Measurements from ENCODE around the gene SAMD7. TPM values are rescaled to one million over a fixed set of nuclear protein-coding genes. Genes with fewer than 3 reads are reported as not detected.

The SAMD7 gene, protein sequence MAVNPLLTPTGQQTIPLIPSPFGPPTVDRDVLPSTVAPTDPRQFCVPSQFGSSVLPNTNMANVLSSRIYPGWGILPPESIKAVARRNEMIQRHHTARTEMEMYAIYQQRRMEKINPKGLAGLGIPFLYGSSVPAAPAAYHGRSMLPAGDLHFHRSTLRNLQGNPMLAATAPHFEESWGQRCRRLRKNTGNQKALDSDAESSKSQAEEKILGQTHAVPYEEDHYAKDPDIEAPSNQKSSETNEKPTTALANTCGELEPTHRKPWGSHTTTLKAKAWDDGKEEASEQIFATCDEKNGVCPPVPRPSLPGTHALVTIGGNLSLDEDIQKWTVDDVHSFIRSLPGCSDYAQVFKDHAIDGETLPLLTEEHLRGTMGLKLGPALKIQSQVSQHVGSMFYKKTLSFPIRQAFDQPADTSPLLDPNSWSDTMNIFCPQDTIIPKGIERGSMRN
- not detected for total RNA-seq
- polyA plus RNA-seq (ENCODE audit: insufficient read length in 2 of 2), result under 1 TPM in 1 of 2 donors, not detected in 1; 0.09 TPM
- long read RNA-seq, donor 1, result 0 reads
- long read RNA-seq, donor 2, result 0 reads
- long read RNA-seq, donor 3, result 0 reads
- long read RNA-seq, donor 4, result 0 reads

DNA sequence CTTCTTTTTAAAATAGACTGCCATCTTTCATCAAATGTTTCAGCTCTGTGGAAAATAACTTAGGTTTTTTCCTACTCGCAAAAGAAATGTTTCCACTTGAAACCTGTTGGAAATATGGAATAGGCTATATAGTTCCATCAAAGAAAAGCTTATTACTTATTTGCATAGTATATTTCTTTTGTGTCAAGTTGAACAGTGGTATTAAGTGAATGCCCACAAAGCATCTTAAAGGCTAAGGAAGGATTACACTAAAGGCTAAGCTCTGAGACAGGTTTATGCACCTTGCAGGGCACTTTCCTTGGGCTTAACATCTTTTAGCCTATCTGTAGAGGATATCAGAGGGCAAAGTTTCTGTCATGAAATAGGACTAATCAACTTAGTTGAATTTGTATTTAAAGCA is at the start of gene SAMD7:
Gene SAMD7 (plus strand): TSS at position 301 of the 400 bp plus-strand sequence. CDS start 7,927 bp downstream, outside the sequence.
- H3K4me1 ChIP-seq (ENCODE audit: control insufficient read depth, insufficient read depth, low read length), result no peaks in the 10 kb centered on the region
- no CpG with 5 or more reads among the region's 1 CpG for WGBS (ENCODE audit: insufficient coverage)

GRCh38 chr3:169861871-169862270 is 49.5 kb upstream of the SAMD7 start:
- Histone ChIP-seq H3K9me3 (ENCODE audit: control insufficient read depth, insufficient read depth, low read length) (no peaks in the 10 kb centered on the region), H3K4me3 (ENCODE audit: low read depth, low read length) (no peak overlapping the region), H3K36me3 (ENCODE audit: control insufficient read depth, insufficient read depth, low read length) (no peaks in the 10 kb centered on the region), H3K27ac (ENCODE audit: low read depth, low read length) (no peak overlapping the region), H3K4me1 (ENCODE audit: control insufficient read depth, insufficient read depth, low read length) (no peaks in the 10 kb centered on the region), H3K27me3 (ENCODE audit: control insufficient read depth, insufficient read depth, low read length) (no peaks in the 10 kb centered on the region)
- WGBS (ENCODE audit: insufficient coverage), result 52% methylated on average over 5 of the region's 5 CpGs
- no peak for DNase-seq (ENCODE audit: low read depth in 4 of 6, low spot score in 6 of 6)

More for the DNA sequence above, at the start of gene SAMD7:
- Histone ChIP-seq H3K27me3 (ENCODE audit: control insufficient read depth, insufficient read depth, low read length) (no peaks in the 10 kb centered on the region), H3K27ac (ENCODE audit: low read depth, low read length) (no peak within 1 kb of the TSS), H3K4me3 (ENCODE audit: low read depth, low read length) (no peak within 1 kb of the TSS), H3K36me3 (ENCODE audit: control insufficient read depth, insufficient read depth, low read length) (no peaks in the 10 kb centered on the region), H3K9me3 (ENCODE audit: control insufficient read depth, insufficient read depth, low read length) (no peaks in the 10 kb centered on the region)
- no peak for DNase-seq (ENCODE audit: low read depth in 4 of 6, low spot score in 6 of 6)

GRCh38 chr3:169863458-169863899 is 47.9 kb upstream of the SAMD7 start:
- DNase-seq (ENCODE audit: low read depth in 4 of 6, low spot score in 6 of 6), result peak; percentile 28 to 86 (median 52)
- Histone ChIP-seq H3K4me3 (ENCODE audit: low read depth, low read length) (no peak overlapping the region), H3K9me3 (ENCODE audit: control insufficient read depth, insufficient read depth, low read length) (no peaks in the 10 kb centered on the region), H3K27me3 (ENCODE audit: control insufficient read depth, insufficient read depth, low read length) (no peaks in the 10 kb centered on the region), H3K4me1 (ENCODE audit: control insufficient read depth, insufficient read depth, low read length) (no peaks in the 10 kb centered on the region), H3K27ac (ENCODE audit: low read depth, low read length) (no peak overlapping the region), H3K36me3 (ENCODE audit: control insufficient read depth, insufficient read depth, low read length) (no peaks in the 10 kb centered on the region)
- 8% methylated on average over 4 of the region's 6 CpGs for WGBS (ENCODE audit: insufficient coverage)

GRCh38 chr3:169864270-169864669 is 47.1 kb upstream of the SAMD7 start:
- H3K36me3 ChIP-seq (ENCODE audit: control insufficient read depth, insufficient read depth, low read length), result no peaks in the 10 kb centered on the region
- no peaks in the 10 kb centered on the region for H3K9me3 ChIP-seq (ENCODE audit: control insufficient read depth, insufficient read depth, low read length)
- H3K27ac ChIP-seq (ENCODE audit: low read depth, low read length), result no peak overlapping the region
- DNase-seq (ENCODE audit: low read depth in 4 of 6, low spot score in 6 of 6), result no peak
- no peak overlapping the region for H3K4me3 ChIP-seq (ENCODE audit: low read depth, low read length)
- WGBS (ENCODE audit: insufficient coverage), result no CpG with 5 or more reads among the region's 2 CpGs
- no peaks in the 10 kb centered on the region for H3K4me1 ChIP-seq (ENCODE audit: control insufficient read depth, insufficient read depth, low read length)
- H3K27me3 ChIP-seq (ENCODE audit: control insufficient read depth, insufficient read depth, low read length), result no peaks in the 10 kb centered on the region

DNA sequence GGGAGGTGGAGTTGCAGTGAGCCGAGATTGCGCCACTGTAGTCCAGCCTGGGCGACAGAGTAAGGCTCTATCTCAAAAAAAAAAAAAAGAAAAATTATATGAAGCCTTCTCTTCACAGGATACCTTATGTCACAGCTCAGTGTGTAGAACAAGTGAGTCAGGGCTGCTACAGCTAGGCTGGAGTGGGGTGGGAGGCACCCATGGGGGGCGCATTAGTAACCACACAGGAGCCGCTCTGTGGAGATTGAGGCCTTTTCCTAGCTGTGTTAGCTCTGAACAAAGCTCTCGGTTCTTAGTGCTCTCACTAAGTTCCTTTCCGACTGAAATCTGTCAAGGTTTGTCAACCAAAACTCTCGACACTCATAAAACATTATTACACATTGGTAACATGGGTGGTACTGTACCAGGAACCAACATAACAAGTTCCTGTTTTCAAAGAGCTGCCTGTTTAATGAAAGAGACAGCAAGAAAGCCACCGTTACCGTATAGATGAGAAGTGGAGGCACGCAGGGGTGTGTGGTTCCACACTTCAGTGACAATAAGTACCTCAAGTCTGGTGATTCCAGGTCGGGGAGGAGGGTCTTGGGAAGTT is 46.1 kb upstream of the SAMD7 start:
- no peaks in the 10 kb centered on the region for H3K27me3 ChIP-seq (ENCODE audit: control insufficient read depth, insufficient read depth, low read length)
- no peak overlapping the region for H3K27ac ChIP-seq (ENCODE audit: low read depth, low read length)
- no peaks in the 10 kb centered on the region for H3K36me3 ChIP-seq (ENCODE audit: control insufficient read depth, insufficient read depth, low read length)
- WGBS (ENCODE audit: insufficient coverage), result 80% methylated on average over 5 of the region's 12 CpGs
- DNase-seq (ENCODE audit: low read depth in 4 of 6, low spot score in 6 of 6), result no peak
- H3K9me3 ChIP-seq (ENCODE audit: control insufficient read depth, insufficient read depth, low read length), result no peaks in the 10 kb centered on the region
- no peaks in the 10 kb centered on the region for H3K4me1 ChIP-seq (ENCODE audit: control insufficient read depth, insufficient read depth, low read length)
- no peak overlapping the region for H3K4me3 ChIP-seq (ENCODE audit: low read depth, low read length)

DNA sequence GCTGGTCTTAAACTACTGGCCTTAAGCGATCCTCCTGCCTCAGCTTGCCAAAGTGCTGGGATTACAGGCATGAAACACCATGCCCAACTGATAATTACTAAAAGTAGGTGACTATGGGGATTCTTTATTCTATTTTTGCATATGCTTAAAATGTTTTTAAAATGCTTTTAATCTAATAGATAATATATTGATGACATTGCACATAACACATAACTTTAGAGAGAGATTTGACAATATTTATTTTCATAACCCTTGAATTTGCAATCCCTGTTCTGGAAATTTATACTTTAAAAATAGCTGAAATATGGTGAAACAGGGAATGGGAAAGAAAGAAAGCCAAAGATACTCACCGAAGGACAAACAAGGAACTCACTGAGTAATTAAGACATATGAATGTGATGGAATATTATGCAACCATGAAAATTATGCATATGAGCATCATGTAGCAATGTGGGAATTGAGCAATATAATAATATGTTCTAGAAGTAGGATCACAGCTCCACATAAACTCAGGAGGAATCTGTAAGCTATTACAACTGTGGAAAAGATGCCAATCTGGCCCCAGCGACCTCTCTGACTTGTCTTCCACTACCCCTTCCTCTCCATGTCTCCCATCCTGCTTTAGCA is 43.7 kb upstream of the SAMD7 start:
- no peaks in the 10 kb centered on the region for H3K36me3 ChIP-seq (ENCODE audit: control insufficient read depth, insufficient read depth, low read length)
- H3K4me3 ChIP-seq (ENCODE audit: low read depth, low read length), result no peak overlapping the region
- DNase-seq (ENCODE audit: low read depth in 4 of 6, low spot score in 6 of 6), result no peak
- no peaks in the 10 kb centered on the region for H3K9me3 ChIP-seq (ENCODE audit: control insufficient read depth, insufficient read depth, low read length)
- H3K27me3 ChIP-seq (ENCODE audit: control insufficient read depth, insufficient read depth, low read length), result no peaks in the 10 kb centered on the region
- WGBS (ENCODE audit: insufficient coverage), result 100% methylated on average over 2 of the region's 3 CpGs
- H3K27ac ChIP-seq (ENCODE audit: low read depth, low read length), result no peak overlapping the region
- no peaks in the 10 kb centered on the region for H3K4me1 ChIP-seq (ENCODE audit: control insufficient read depth, insufficient read depth, low read length)

DNA sequence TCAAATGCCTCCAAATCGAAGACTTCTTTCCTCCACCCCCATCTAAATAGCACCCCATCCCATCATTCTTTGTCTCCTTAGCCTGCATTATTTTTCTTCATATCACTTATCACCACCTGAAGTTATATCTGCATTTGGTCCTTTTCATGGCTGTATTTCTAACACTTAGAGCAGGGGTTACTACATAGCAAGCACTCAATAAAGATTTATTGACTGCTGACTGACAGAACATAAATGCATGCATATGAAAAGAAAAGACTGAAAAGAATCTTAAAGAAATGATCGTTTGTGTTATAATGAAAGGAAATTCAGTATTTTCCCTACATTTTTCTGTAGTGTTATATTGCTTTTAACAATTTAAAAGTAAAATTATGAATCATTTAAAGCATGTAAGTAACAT is 43.0 kb upstream of the SAMD7 start:
- Histone ChIP-seq H3K27me3 (ENCODE audit: control insufficient read depth, insufficient read depth, low read length) (no peaks in the 10 kb centered on the region), H3K4me1 (ENCODE audit: control insufficient read depth, insufficient read depth, low read length) (no peaks in the 10 kb centered on the region), H3K4me3 (ENCODE audit: low read depth, low read length) (no peak overlapping the region), H3K36me3 (ENCODE audit: control insufficient read depth, insufficient read depth, low read length) (no peaks in the 10 kb centered on the region), H3K27ac (ENCODE audit: low read depth, low read length) (no peak overlapping the region), H3K9me3 (ENCODE audit: control insufficient read depth, insufficient read depth, low read length) (no peaks in the 10 kb centered on the region)
- no peak for DNase-seq (ENCODE audit: low read depth in 4 of 6, low spot score in 6 of 6)
- WGBS (ENCODE audit: insufficient coverage), result 80% methylated on average over 1 of the region's 2 CpGs

DNA sequence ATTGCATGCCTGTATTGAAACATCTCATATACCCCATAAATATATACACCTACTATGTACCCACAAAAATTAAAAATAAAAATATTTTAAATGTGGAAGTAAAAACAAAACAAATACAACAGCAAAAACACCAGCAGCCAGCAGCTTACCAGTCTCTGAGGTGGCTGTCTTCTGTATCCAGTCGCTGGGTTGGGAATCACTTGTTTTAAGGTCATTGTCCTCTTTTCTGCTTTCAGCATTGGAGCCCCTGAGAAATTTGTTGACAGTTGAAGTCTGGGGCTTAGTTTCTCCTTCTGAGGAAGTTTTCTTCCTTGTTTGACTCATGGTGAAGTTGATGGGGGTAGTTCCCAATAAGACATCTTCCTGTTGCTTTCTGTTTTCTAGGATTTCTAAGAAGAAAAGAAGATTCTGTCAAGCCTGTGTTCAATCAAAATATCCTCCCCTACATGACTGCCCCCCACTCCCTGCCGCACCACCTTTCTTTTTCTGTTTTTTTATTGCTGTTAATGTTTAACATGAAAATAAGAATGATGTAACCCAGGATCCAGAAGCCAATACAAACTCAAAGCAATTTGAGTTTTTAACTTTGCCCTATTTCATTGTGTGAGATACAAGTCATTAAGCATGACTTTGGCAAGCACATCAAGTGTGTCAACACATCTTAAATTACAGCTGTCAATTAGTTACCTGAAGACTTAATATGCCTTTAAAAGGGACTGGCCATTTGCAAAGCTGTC is 41.7 kb upstream of the SAMD7 start, which contains the start of gene LRRC31:
Gene LRRC31 (minus strand): TSS at position 452 of the 737 bp plus-strand sequence. CDS start 128 bp downstream, at position 324.
- WGBS (ENCODE audit: insufficient coverage), result no CpG with 5 or more reads among the region's 2 CpGs
- no peak within 1 kb of the TSS for H3K27ac ChIP-seq (ENCODE audit: low read depth, low read length)
- no peak for DNase-seq (ENCODE audit: low read depth in 4 of 6, low spot score in 6 of 6)
- H3K27me3 ChIP-seq (ENCODE audit: control insufficient read depth, insufficient read depth, low read length), result no peaks in the 10 kb centered on the region
- H3K9me3 ChIP-seq (ENCODE audit: control insufficient read depth, insufficient read depth, low read length), result no peaks in the 10 kb centered on the region
- no peak within 1 kb of the TSS for H3K4me3 ChIP-seq (ENCODE audit: low read depth, low read length)
- no peaks in the 10 kb centered on the region for H3K4me1 ChIP-seq (ENCODE audit: control insufficient read depth, insufficient read depth, low read length)
- H3K36me3 ChIP-seq (ENCODE audit: control insufficient read depth, insufficient read depth, low read length), result no peaks in the 10 kb centered on the region

All from spinal cord (tissue), 10 donors.